Jurkat, Clone E6-1 (cell line): ENCODE measurements around the gene GALNT2. TPM values are rescaled to one million over a fixed set of nuclear protein-coding genes. Genes with fewer than 3 reads are reported as not detected.

ENCODE experiments used
- DNase-seq: peaks from one replicate; pipeline ENCODE4 v3.0.0-alpha.2; 2011; ENCODE audit warnings: low read depth, low spot score
- H3K4me3 ChIP-seq: 2 replicates; pipeline ENCODE4 v1.5.1; 2011; ENCODE audit warnings: mild to moderate bottlenecking, low read length, control low read depth, moderate library complexity
- polyA plus RNA-seq: library from polyadenylated mRNA; unstranded; fragments of >200 nt; gene quantifications from one replicate; pipeline ENCODE4 v1.2.1, GENCODE V29; 2012; ENCODE audit warnings: missing spikeins; ENCODE audit not compliant: insufficient read length, insufficient read depth

GALNT2 gene
- 60.8 TPM for polyA plus RNA-seq

DNA sequence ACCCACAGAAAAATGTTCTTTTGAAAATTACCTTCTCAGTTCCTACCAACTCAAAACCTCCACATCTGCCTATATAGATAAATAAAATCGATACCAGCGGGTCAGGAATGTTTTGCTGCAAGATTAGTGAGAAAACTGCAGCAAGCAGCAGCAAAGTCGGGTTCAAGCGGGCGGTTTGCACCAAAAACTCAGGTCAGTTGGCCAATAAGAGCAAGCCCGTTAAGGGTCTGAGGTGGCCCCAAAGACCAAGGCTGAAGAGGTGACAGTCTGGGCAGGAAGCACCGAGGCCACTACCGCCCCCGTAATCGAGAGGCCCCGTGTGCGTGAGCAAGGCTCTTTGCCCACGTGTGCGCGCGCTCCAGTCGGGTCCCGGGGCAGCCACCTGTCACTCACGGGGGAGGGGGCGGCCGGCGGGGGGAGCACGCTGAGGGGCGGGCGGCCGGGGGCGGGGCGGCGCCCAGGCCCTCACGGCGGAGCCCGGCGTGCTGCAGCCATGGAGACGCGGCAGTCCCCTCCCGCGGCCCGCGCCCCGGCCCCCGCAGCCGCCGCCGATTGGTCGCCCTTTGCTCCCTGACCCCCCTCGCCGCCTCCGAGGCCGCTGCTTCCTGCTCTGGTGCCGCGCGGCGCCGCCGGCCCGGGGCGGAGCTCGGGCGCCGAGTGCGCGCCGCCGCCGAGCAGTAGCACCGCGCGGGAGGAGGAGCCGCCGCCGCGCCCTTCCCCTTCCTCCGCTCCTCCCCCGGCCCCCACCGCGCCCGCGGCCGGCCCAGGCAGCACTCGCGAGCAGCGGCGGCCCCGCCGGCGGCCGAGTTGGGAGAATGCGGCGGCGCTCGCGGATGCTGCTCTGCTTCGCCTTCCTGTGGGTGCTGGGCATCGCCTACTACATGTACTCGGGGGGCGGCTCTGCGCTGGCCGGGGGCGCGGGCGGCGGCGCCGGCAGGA lies at the start of gene GALNT2:
Gene GALNT2, plus strand, starts transcription at position 773 of the 939 bp plus-strand sequence. Its CDS starts 43 bp downstream, at position 816.
- peak within 1 kb of the TSS; percentile 91 for H3K4me3 ChIP-seq
- DNase-seq = peak; percentile 84

DNA sequence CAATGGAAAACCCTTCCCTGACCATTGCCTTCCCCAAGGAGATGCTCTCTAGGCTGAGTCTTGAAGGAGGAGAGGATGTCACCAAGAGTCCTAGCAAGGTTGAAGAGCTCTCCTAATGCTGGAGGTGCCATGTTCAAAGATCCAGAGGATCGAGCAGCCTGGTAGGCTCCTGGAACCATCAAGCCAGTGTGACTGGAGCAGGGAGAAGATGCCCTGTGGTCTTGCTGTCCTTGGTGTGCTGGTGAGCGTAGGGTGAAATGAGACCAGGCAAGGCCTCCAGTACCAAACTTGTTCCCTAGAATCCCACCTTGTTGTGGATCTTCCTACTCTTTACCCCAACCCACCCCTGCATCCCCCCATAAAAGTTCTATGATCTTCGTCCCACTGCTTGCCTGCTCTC lies 46.6 kb upstream of the GALNT2 start:
- no peak for DNase-seq
- H3K4me3 ChIP-seq = no peak overlapping the region

DNA sequence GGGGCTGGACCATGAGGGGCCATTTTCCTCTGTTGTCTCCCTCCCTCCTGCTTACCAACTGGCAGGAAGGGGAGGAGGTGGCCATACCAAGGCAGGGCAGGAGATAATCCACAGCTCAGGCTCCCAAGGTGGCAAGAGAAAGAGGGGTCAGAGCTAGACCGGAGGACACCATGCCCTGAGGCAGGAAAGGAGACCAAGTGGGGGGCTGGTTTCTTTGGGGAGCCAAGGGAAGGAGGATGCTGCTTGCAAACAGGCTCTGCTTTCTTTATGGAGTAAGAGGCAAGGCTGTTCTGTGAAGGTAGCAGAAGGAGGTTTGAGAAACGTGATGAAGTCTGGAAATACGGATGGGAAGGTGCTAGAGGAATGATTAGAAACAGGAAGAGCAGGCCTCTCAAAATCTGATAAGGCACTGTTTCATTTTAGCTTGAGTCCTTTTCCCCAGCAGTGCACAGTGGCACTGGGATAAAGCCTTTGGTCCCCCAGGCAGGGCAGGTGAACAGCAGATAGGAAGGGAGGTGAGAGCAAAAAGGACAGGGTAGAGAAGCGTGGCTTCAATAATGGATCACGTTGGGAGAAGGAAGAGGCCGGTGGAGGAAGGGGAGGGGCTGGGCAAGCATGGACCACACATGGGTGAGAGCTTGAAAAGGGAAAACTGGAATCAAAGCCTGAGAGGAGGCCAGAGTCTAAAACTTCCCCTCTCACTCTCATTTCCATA lies 44.2 kb upstream of the GALNT2 start:
- DNase-seq = no peak
- H3K4me3 ChIP-seq = no peak overlapping the region

DNA sequence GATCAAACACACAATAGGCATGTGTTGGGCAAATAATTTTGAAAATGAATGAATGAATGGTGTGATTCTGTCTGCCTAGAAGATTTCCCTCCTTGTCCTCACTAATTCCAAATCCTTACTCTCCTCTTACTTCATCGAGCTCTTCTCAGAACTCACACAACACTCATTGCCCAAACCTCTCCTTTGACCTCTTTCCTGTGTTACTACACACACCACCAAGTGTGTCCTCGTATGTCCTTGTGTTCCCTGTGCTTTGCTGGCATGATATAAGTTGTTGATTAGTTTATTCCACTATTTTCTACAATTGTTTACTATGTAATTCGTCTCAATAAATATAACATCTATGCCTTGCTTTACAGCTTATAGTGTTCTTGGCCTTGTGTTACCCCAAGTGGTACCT lies 41.4 kb upstream of the GALNT2 start:
- no peak overlapping the region for H3K4me3 ChIP-seq
- DNase-seq = no peak

DNA sequence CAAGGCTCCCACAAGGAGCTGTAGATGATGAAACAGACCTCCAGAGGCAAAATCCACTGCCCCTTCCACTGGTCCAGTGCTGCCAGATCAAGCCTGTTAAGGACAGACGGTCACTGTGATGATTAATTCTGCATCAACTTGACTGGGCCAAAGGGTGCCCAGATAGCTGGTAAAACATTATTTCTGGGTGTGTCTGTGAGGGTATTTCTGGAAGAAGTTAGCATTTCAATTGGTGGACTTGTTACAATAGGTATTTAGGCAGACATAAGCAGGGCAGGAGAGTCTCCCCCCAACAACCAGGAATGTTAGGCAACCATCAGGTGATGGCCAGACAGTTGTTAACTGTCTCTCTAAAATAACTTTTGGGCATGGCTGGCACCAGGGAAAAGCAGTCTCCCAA lies 40.9 kb upstream of the GALNT2 start:
- no peak for DNase-seq

DNA sequence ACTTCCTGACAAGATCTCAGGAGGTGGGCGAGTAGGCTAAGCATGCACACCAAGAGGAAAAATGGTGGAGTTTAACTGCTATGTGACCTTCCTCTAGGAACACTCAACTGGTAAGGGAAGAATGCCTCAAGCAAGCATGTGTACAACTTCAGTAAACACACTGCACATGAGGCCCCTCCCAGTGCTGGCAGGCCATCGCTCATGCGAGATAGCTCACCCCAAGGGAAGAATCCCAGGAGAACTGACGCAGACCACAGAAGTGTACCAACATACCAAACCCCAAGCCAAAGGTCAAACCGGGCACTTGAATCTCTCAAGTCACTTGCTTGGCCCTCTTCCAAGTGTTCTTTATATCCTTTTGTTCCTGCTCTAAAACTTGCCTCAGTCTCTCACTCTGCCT lies 40.5 kb upstream of the GALNT2 start:
- no peak overlapping the region for H3K4me3 ChIP-seq
- no peak for DNase-seq

More for the DNA sequence above, 40.9 kb upstream of the GALNT2 start:
- H3K4me3 ChIP-seq = no peak overlapping the region

DNA sequence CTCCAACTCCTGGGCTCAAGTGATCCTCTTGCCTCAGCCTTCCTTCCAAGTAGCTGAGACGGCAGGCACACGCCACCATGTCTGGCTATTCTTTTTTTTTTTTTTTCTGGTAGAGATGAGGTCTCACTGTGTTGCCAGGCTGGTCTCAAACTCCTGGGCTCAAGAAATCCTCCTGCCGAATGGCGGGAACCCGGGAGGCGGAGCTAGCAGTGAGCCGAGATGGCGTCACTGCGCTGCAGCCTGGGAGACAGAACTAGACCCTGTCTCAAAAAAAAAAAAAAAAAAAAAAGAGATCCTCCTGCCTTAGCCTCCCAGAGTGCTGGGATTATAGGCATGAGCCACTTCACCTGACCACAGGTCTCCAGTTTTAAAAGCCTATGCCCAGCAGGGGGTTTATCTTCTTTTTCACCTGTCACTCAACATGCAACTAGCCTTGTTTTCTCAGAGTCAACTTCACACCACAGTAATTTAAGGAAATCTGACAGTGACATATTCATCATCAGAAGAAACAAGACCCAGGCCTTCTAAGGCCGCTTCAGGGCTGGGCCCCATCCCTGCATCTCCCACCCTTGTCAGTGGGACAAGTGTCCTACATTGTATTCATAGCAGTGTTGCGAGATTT lies 38.3 kb upstream of the GALNT2 start:
- no peak overlapping the region; the same call in 1 of the 2 replicates for H3K4me3 ChIP-seq
- no peak for DNase-seq

DNA sequence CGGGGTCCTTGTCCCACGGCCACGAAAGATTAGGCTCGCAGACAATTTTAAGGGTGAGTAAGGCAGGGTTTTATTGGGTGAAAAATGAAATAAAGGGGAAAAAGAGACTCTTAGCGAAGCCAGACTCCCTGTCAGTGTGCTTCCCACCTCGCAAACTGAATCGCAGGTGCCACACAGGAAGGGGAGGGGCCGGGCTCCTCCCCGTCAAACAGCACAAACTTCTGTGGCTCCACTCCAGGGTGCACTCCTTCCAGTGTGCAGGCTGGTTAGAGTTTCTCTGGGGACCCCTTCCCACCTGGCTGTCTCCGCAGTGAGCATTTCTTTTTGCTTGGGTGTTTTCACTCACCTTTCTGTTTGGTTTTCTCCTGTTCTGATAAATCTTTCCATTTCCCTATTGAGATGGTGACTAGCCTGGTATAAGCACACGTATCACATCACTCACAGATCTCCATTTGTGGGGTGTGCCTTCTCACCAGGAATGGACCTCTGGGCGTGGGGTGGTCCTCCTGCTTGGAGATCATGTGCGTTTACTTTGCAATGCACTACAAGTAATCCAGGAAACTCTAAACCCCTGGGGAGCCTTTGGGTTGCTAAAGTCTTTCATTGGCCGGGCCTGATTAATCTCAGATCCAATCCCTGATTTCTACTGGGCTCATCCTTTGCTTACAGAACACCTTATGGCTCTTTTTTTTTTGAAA lies 37.6 kb upstream of the GALNT2 start:
- DNase-seq = peak; percentile 61
- H3K4me3 ChIP-seq = no peak overlapping the region; the same call in 1 of the 2 replicates

DNA sequence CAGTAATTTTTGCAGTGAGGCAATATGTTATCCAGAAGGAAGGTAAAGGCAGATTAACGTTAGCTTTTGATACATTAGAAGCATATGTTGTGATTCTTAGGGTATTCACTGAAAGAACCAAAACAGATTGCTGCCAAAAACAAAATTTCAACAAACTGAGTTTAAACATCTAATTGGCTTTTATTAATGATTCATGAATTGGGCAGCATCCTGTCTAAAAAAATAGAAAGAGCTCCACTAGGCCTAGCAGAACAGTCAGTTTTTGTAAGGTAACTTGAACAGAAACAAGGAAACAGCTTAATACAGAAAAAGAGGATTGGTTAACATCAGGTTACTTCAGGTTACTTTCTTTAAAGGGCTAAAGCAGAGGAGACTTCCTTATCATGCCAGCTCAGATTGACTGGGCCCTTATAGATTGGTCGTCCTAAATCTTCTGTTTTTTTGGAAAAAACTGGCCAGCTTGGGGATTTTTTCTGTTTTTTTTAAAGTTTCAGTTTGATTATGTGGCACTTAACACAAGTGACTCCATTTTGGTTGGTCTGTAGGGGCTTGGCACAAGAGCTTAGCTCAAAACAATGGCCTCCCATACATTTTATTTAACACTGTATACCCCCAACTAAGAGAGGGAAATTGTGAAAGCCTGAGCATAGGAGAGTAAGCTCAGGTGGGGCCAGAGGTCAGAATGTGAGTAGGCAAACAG lies 36.8 kb upstream of the GALNT2 start:
- no peak for DNase-seq
- no peak overlapping the region for H3K4me3 ChIP-seq

DNA sequence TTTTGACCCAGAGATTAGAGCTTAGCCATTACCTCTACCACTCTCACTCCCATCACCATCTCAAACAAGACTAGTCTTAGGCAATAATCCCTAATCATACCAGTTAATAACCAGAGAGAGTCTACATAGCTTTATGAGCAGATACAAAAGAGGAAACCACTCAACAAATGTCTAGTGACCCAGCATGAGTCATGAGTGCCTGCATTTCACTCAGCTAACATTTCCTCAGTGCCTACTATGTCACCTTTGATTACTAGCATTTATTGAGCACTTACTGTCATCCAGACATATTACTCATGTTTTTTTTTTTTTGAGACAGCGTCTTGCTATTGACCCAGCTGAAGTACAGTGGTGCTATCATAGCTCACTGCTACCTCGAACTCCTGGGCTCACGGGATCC lies 35.9 kb upstream of the GALNT2 start:
- DNase-seq = no peak

DNA sequence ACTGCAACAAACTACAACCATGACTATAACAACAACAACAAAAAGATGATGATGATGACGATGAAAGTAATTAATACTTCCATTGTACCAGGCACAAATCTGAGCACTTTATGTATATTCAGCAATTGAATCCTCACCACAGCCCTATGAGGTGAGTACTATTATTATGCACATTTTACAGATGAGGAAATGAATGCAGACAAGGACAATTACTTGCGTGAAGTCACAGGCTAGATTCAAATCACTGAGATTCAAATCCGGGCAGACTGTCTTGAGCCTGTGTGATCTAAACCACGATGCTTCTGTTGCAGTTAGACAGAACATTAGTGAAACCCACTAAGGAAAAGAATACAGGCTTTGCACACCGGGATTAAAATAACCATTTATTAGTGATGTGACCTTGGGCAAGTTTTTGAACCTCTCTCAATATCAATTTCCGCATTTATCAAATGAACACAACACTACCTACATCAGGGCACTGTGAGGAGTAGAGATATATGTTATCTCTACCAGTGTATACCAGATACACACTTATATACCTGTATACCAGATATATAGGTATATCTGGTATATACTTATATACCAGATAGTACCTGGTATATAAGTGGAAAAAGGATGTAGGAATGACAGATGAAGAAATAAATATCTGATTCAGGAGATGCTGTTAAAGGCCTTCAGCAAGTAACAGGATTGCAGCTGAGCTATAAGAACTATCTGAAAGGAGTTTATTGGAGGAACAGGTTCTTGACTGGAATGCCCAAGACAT lies 34.3 kb upstream of the GALNT2 start:
- no peak for DNase-seq
- H3K4me3 ChIP-seq = no peak overlapping the region

More for the DNA sequence above, 35.9 kb upstream of the GALNT2 start:
- no peak overlapping the region for H3K4me3 ChIP-seq

DNA sequence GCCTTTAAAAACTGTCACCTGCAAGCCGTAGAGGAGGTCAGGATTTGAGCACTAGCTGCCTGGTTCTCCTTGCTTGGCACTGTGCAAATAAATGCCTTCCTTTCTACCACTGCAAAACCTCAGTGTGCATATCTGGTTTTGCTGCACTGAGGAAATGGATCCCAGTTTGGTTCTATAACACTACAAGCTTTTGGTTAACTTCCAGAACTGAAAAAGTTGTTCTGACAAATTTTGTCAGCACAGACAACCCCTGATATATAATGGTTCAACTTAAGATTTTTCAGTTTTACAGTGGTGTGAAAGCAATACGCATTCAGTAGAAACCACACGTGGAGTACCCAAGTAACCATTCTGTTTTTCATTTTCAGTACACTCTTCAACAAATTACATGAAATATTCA lies 29.8 kb upstream of the GALNT2 start:
- DNase-seq = no peak
- no peak overlapping the region for H3K4me3 ChIP-seq

DNA sequence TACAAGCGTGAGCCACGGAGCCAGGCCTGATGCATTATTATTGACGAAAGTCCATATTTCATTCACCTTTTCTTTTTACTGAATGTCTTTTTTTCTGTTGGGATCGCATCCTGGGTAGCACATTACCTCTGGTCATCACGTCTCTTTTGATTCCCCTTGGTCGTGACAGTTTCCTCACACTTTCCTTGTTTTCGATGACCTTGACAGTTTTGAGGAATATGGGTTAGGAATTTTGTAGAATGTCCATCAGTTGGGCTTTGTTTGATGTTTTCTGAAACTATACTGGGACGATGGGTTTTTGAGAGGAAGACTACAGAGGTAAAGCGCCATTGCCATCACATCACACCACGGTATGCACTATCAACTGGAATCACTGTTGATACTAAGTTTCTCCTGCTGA lies 26.6 kb upstream of the GALNT2 start:
- no peak overlapping the region for H3K4me3 ChIP-seq

DNA sequence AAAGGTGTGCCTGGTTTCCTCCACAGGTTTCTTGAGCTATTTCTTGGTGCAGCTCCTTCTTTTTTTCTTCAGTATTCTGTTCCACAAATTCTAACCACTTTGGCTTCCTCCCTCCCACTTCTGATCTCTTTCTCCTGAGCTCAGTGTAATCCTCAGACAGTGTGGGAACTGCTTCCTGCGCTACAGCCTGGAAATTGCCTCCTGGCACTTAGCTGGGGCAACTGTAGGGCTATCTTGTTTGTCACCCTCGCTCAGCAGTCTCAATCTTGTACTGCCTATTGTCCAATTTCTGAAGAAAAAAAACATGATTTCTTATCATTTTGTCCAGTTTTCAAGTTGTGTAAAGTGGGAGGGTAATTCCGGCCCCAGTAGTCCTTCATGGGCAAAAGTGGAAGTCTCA lies 24.0 kb upstream of the GALNT2 start:
- no peak for DNase-seq
- H3K4me3 ChIP-seq = no peak overlapping the region

More for the DNA sequence above, 26.6 kb upstream of the GALNT2 start:
- no peak for DNase-seq

DNA sequence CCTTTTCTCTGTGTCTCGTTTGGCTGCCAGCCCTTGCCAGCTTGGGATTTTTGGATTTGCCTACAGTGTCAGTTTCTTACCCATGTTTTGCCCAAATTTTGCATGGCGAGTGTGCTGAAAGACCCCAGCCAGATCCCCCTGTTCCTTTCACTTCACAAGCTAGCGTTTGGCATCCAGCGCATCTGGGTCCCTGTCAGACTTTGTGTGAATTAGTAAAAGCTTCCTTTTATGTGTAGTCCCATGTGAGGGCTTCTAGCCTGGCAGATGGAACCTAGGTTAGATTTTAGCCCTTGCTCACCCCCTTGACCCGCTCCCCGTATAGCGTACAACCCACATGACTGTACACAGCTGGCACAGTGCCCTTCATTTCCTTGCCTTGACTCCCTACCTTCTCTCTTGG lies 22.3 kb upstream of the GALNT2 start:
- no peak overlapping the region for H3K4me3 ChIP-seq
- no peak for DNase-seq

DNA sequence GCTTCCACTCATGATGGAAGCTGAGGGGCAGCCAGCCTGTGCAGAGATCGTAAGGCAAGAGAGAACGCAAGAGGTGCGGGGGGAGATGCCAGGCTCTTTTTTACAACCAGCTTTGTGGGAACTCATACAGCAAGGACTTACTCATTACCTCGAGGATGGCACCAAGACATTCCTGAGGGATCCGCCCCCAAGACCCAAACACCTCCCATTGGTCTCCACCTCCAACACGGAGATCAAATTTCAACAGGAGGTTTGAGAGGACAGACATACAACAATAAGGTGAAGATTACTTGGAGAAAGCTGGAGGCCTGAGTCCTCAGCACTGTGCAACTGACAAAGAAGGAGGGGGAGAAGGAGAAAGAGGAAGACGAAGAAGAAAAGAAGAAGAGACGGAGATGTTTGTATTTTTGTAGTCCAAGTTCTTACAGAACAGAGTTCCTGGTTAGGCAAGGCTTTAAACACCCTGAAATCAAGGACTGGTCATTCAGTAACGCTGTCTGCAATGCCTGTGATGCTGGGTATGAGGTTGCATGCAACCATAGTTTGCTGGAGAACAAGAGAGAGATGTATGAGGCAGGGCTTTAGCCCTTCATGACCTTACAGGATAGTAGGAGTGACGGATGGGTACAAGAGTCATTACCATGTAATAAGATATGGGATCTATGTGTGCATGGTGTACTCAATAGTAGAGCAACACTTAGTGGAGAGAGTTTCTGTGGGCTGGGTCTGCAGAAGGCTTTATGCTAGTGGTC lies 19.7 kb upstream of the GALNT2 start:
- no peak for DNase-seq
- no peak overlapping the region for H3K4me3 ChIP-seq

DNA sequence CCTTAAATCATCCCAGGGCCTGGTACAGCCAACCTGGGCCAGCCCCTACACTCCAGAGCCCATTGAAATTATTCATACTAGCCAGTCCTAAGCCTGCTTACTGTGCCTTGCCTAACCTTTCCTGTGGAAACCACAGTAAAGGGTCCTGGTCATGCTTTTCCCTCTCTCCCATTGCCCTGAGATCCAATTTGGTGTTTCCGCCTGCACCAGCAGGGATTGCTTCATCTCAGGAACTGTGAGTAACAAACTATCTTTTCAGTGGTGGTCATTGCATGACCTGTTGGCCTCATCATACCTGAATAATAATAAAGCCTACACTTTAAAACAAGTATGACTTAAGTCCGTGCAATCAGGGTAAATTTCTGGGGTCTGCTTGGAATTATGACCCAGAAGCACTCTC lies 18.7 kb upstream of the GALNT2 start:
- DNase-seq = no peak
- H3K4me3 ChIP-seq = no peak overlapping the region
